Mesenchymal stem cell (in vitro differentiated cells and primary cell): Measurements from ENCODE around the gene IFNA4. TPM values are rescaled to one million over a fixed set of nuclear protein-coding genes. Genes with fewer than 3 reads are reported as not detected.
"Not testable (repeated sequence)": the region's sequence is repeated elsewhere in the genome, so short reads cannot be mapped to it uniquely, and the experiment has no call there.

ENCODE experiments used
- DNase-seq: peaks from one replicate; pipeline ENCODE4 v3.0.0-alpha.2; 2013
- H2AFZ ChIP-seq: one replicate; pipeline ENCODE4 v1.6.1; 2013; ENCODE audit warnings: low read depth, mild to moderate bottlenecking, control low read depth, inconsistent platforms, low read length, moderate library complexity
- H2AK5ac ChIP-seq: 2 replicates; pipeline ENCODE4 v1.6.1; 2013; ENCODE audit warnings: low read length, moderate library complexity, mild to moderate bottlenecking, inconsistent platforms; ENCODE audit not compliant: severe bottlenecking
- H2BK120ac ChIP-seq: one replicate; pipeline ENCODE4 v1.6.1; 2013; ENCODE audit warnings: low read depth, mild to moderate bottlenecking, inconsistent platforms, low read length, moderate library complexity
- H2BK12ac ChIP-seq, 2 experiments: one replicate each; pipeline ENCODE4 v1.6.1; 2013; ENCODE audit warnings: inconsistent platforms in 2 of 2, low read length in 2 of 2, mild to moderate bottlenecking in 2 of 2, moderate library complexity in 2 of 2, control low read depth in 1 of 2
- H2BK15ac ChIP-seq: one replicate; pipeline ENCODE4 v1.6.1; 2013; ENCODE audit warnings: mild to moderate bottlenecking, low read depth, inconsistent platforms; ENCODE audit not compliant: poor library complexity, severe bottlenecking
- H2BK5ac ChIP-seq: 2 replicates; pipeline ENCODE4 v1.6.1; 2013; ENCODE audit warnings: low read depth, mild to moderate bottlenecking, low read length, control low read depth, inconsistent platforms; ENCODE audit not compliant: poor library complexity, severe bottlenecking
- H3K14ac ChIP-seq, 2 experiments: one replicate each; pipeline ENCODE4 v1.6.1; 2013; ENCODE audit warnings: inconsistent platforms in 2 of 2, low read length in 2 of 2, control low read depth in 1 of 2, mild to moderate bottlenecking in 1 of 2, moderate library complexity in 1 of 2
- H3K18ac ChIP-seq, 2 experiments: one replicate each; pipeline ENCODE4 v1.6.1; 2013; ENCODE audit warnings: inconsistent platforms in 2 of 2, low read length in 2 of 2, control low read depth in 1 of 2, low read depth in 1 of 2, mild to moderate bottlenecking in 1 of 2
- H3K23ac ChIP-seq, 2 experiments: one replicate each; pipeline ENCODE4 v1.6.1; 2013; ENCODE audit warnings: inconsistent platforms in 2 of 2, low read length in 2 of 2, mild to moderate bottlenecking in 2 of 2, moderate library complexity in 2 of 2, control low read depth in 1 of 2
- H3K27ac ChIP-seq: 2 replicates; pipeline ENCODE4 v1.5.1; 2013; ENCODE audit warnings: mild to moderate bottlenecking, moderate library complexity, low read length, control low read depth, inconsistent platforms; ENCODE audit not compliant: poor library complexity, severe bottlenecking
- H3K27me3 ChIP-seq, 2 experiments: 2 replicates each; pipeline versions ENCODE4 v1.6.1 to v1.7.0; 2013; ENCODE audit warnings: low read length in 2 of 2, mild to moderate bottlenecking in 2 of 2, moderate library complexity in 2 of 2, control low read depth in 1 of 2, inconsistent platforms in 1 of 2; ENCODE audit not compliant: control insufficient read depth in 1 of 2, insufficient read depth in 1 of 2
- H3K36me3 ChIP-seq, 2 experiments: 2 replicates each; pipeline versions ENCODE4 v1.6.1 to v1.7.0; 2013; ENCODE audit warnings: low read length in 2 of 2, control low read depth in 1 of 2, inconsistent platforms in 1 of 2, low read depth in 1 of 2, mild to moderate bottlenecking in 1 of 2; ENCODE audit not compliant: insufficient read depth in 2 of 2, control insufficient read depth in 1 of 2
- H3K4ac ChIP-seq, 2 experiments: one replicate each; pipeline ENCODE4 v1.6.1; 2013; ENCODE audit warnings: inconsistent platforms in 2 of 2, low read length in 2 of 2, mild to moderate bottlenecking in 2 of 2, moderate library complexity in 2 of 2, control low read depth in 1 of 2, low read depth in 1 of 2
- H3K4me1 ChIP-seq: 2 replicates; pipeline ENCODE4 v1.6.1; 2013; ENCODE audit warnings: low read depth, low read length, control low read depth; ENCODE audit not compliant: control insufficient read depth, insufficient read depth
- H3K4me2 ChIP-seq: 2 replicates; pipeline ENCODE4 v1.6.1; 2013; ENCODE audit warnings: low read length, mild to moderate bottlenecking, inconsistent platforms; ENCODE audit not compliant: poor library complexity, severe bottlenecking
- H3K4me3 ChIP-seq, 2 experiments: 2 replicates each; pipeline versions ENCODE4 v1.5.1 to v1.7.0; 2013; ENCODE audit warnings: low read length in 2 of 2, mild to moderate bottlenecking in 2 of 2, control low read depth in 1 of 2, low read depth in 1 of 2; ENCODE audit not compliant: insufficient read depth in 1 of 2
- H3K79me1 ChIP-seq: replicated peaks from 2 replicates; pipeline ENCODE4 v1.6.1; 2013; ENCODE audit warnings: mild to moderate bottlenecking, control low read depth, low read length, inconsistent platforms; ENCODE audit not compliant: poor library complexity, severe bottlenecking
- H3K9ac ChIP-seq: 2 replicates; pipeline ENCODE4 v1.7.0; 2013; ENCODE audit warnings: mild to moderate bottlenecking, low read length, moderate library complexity
- H3K9me3 ChIP-seq: 2 replicates; pipeline ENCODE4 v1.7.0; 2013; ENCODE audit warnings: mild to moderate bottlenecking, low read length; ENCODE audit not compliant: control insufficient read depth
- H4K8ac ChIP-seq: one replicate; pipeline ENCODE4 v1.6.1; 2013; ENCODE audit warnings: inconsistent platforms, mild to moderate bottlenecking, low read length, moderate library complexity
- H4K91ac ChIP-seq: one replicate; pipeline ENCODE4 v1.6.1; 2013; ENCODE audit warnings: mild to moderate bottlenecking, low read length, inconsistent platforms
- WGBS: methylation state at CpG from one replicate; pipeline ENCODE4 v1.1.7; 2013; ENCODE audit warnings: mixed read lengths; 5-methylcytosine and 5-hydroxymethylcytosine counted together
- polyA plus RNA-seq, 2 experiments: library from polyadenylated mRNA; stranded (reverse); fragments of 200-250 nt; gene quantifications; one replicate each; pipeline ENCODE4 v1.2.3, GENCODE V29; 2013

The IFNA4 gene
- not detected for polyA plus RNA-seq (2013, experiment 1 of 2)
- polyA plus RNA-seq (2013, experiment 2 of 2), result not detected

DNA sequence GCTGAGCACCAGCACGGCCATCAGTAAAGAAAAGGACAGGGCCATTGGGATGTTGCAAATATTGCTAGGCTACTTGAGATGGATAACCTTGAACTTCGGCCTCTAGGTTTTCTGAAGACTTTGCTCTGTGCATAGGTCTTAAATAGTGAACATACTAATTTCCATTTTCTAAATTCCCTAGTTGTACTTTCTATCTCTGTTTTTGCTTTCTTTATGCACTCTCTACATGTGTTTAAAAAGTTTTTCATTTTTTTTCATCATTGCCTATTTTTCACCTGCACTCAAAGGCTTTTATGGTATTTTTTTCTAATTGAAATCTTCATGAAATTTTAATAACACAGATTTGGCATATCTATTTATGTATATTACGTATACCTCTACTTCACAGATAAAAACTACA, at the start of gene IFNA4:
IFNA4 (minus strand) TSS at position 101 of the 400 bp plus-strand sequence; CDS start at position 45, 56 bp downstream.
- WGBS, result no CpG with 5 or more reads among the region's 3 CpGs
- H2AFZ ChIP-seq, H3K36me3 ChIP-seq, H3K18ac ChIP-seq, H3K9ac ChIP-seq, H3K4ac ChIP-seq, H4K91ac ChIP-seq, H2BK5ac ChIP-seq, H2BK120ac ChIP-seq, H3K4me2 ChIP-seq, H4K8ac ChIP-seq, H3K14ac ChIP-seq, H2BK12ac ChIP-seq, H3K23ac ChIP-seq, H2BK15ac ChIP-seq, H3K9me3 ChIP-seq, H3K4me1 ChIP-seq, H2AK5ac ChIP-seq, DNase-seq, H3K27me3 ChIP-seq, H3K4me3 ChIP-seq, H3K79me1 ChIP-seq, H3K27ac ChIP-seq: not testable (repeated sequence)

DNA sequence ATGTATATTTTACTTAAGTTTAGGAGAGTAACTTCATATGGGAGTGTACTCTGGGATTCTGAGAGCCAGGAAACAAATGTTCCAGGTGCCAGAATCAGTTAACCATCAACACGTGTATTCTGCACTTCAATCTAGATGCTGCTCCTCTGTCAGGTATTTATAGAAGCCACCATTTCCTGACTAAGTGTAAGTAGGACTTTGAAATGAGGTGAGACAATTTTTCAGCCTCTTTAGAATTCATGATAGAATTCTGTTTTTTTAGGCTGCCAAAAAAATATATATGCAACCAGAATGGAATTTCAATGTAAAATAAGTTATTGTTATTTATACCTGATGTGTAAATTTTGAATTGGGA, 49.0 kb upstream of the IFNA4 start:
- not testable (repeated sequence) for H2AK5ac ChIP-seq, H3K4ac ChIP-seq, H4K8ac ChIP-seq, H3K9me3 ChIP-seq, H2BK12ac ChIP-seq, H4K91ac ChIP-seq, H3K18ac ChIP-seq, H3K36me3 ChIP-seq, H3K23ac ChIP-seq, DNase-seq, H3K79me1 ChIP-seq, H3K27ac ChIP-seq, H2BK120ac ChIP-seq, H3K4me3 ChIP-seq, H2BK15ac ChIP-seq, H3K9ac ChIP-seq, H2BK5ac ChIP-seq, H3K14ac ChIP-seq, H2AFZ ChIP-seq, H3K4me2 ChIP-seq, H3K4me1 ChIP-seq
- no CpG with 5 or more reads among the region's 1 CpG for WGBS
- H3K27me3 ChIP-seq, result peaks cover 14 to 18% of the 10 kb centered on the region in 2 experiments

GRCh38 chr9:21235468-21236359, 48.3 kb upstream of the IFNA4 start:
- H2BK15ac ChIP-seq, result not testable (repeated sequence)
- 55% methylated on average over 4 of the region's 8 CpGs for WGBS

DNA sequence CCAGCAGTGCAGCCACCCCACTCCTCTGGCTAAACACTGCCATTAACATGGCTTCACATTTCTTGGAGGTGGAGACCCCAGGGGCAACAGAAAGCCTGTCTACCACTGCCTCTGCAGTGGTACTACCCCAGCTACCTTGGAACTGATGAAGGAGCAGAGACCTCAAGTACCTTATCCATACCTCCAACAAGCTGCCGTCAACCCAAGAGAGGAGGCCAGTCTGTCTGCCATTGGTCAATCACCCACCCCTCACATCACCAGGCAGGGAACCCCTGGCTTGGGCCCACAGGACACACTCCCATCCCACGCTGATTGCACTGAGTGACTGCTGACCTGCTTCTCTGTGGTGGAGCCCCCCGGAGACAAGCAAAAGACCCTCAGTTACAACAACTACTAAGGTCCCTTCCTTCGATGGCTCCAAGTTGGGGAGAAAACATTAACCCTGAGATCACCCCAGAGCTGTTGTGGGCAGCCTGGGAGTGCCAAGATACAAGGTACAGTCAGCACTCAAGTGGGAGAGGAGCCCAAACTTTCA, 46.8 kb upstream of the IFNA4 start:
- Histone ChIP-seq H2BK5ac (no peak overlapping the region), H4K8ac (no peak overlapping the region), H3K9ac (no peak overlapping the region), H3K79me1 (no peaks in the 10 kb centered on the region), H3K4me1 (no peaks in the 10 kb centered on the region), H2BK12ac (no peak overlapping the region), H3K14ac (no peak overlapping the region), H3K9me3 (no peaks in the 10 kb centered on the region), H3K4me3 (no peak overlapping the region), H2AK5ac (no peak overlapping the region), H3K27me3 (peaks cover 8 to 12% of the 10 kb centered on the region in 2 experiments), H3K36me3 (no peaks in the 10 kb centered on the region), H3K18ac (no peak overlapping the region), H2BK15ac (no peak overlapping the region), H2AFZ (no peak overlapping the region), H2BK120ac (no peak overlapping the region), H3K23ac (no peak overlapping the region), H4K91ac (no peak overlapping the region), H3K4me2 (no peak overlapping the region), H3K4ac (no peak overlapping the region), H3K27ac (no peak overlapping the region)
- no peak for DNase-seq
- 57% methylated on average over 4 of the region's 4 CpGs for WGBS

More at GRCh38 chr9:21235468-21236359, 48.3 kb upstream of the IFNA4 start:
- not testable (repeated sequence) for H2BK5ac ChIP-seq, H3K4me1 ChIP-seq, H4K91ac ChIP-seq, H2AK5ac ChIP-seq, H3K18ac ChIP-seq, H3K14ac ChIP-seq, H4K8ac ChIP-seq, H2AFZ ChIP-seq, H3K4me3 ChIP-seq, H2BK12ac ChIP-seq, H3K79me1 ChIP-seq, H3K27ac ChIP-seq, H3K9me3 ChIP-seq, H2BK120ac ChIP-seq, H3K4me2 ChIP-seq, H3K36me3 ChIP-seq, H3K23ac ChIP-seq, H3K4ac ChIP-seq
- DNase-seq, result peak; percentile 34
- peaks cover 14 to 18% of the 10 kb centered on the region in 2 experiments for H3K27me3 ChIP-seq
- peak overlapping the region; percentile 53 for H3K9ac ChIP-seq
